GM18873 (cell line): ENCODE data around the gene B4GALT2.

Experiments
- ATAC-seq: cut with Tn5 transposase; IDR thresholded peaks from one replicate; pipeline ENCODE4 v1.9.1; 2021; ENCODE audit warnings: mild to moderate bottlenecking, moderate library complexity, moderate number of reproducible peaks; ENCODE audit not compliant: unreplicated experiment, low FRiP score

The B4GALT2 gene, protein sequence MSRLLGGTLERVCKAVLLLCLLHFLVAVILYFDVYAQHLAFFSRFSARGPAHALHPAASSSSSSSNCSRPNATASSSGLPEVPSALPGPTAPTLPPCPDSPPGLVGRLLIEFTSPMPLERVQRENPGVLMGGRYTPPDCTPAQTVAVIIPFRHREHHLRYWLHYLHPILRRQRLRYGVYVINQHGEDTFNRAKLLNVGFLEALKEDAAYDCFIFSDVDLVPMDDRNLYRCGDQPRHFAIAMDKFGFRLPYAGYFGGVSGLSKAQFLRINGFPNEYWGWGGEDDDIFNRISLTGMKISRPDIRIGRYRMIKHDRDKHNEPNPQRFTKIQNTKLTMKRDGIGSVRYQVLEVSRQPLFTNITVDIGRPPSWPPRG

DNA sequence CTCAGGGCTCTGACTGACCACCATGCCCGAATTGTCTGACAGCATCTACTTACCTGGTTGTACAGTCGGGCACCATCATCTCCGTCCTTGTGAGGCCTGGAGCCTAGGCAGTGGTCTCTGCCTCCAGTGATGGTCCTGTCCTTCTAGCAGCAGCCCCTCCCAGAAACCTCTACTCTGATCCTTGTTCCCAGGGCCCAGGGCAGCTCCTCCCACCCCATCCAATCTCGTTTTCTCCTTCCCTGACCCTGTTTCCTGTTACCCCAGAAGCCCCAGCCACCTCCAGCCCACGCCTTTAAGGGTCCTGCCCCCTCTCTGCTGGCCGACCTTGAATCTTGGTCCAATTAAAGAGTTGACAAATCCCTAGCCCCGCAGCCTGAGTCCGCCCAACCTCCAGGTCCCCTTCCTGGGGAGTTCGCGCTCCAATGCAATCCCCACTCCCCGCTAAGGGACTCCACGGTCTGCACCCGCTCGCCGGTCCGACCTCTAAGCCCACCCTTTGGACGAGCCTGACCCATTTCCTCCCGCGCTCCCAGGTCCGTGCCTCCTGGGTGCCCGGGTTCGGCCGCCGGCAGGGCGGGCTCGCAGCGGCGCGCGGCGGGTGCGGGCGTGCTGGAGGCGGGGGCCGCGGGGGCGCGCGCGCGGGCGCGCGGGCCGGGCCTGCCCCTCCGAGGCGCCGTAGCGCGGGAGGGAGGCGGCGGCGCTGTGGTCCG, at the start of gene B4GALT2:
Gene B4GALT2 (plus strand): TSS at position 660 of the 710 bp plus-strand sequence. CDS start 1,951 bp downstream, outside the sequence.
- no peak for ATAC-seq

GRCh38 chr1:43930168-43930948, 48.7 kb upstream of the B4GALT2 start:
- ATAC-seq: no peak

- ATAC-seq: no peak
These were observed 48.1 kb upstream of the B4GALT2 start for GRCh38 chr1:43930949-43931275.

DNA sequence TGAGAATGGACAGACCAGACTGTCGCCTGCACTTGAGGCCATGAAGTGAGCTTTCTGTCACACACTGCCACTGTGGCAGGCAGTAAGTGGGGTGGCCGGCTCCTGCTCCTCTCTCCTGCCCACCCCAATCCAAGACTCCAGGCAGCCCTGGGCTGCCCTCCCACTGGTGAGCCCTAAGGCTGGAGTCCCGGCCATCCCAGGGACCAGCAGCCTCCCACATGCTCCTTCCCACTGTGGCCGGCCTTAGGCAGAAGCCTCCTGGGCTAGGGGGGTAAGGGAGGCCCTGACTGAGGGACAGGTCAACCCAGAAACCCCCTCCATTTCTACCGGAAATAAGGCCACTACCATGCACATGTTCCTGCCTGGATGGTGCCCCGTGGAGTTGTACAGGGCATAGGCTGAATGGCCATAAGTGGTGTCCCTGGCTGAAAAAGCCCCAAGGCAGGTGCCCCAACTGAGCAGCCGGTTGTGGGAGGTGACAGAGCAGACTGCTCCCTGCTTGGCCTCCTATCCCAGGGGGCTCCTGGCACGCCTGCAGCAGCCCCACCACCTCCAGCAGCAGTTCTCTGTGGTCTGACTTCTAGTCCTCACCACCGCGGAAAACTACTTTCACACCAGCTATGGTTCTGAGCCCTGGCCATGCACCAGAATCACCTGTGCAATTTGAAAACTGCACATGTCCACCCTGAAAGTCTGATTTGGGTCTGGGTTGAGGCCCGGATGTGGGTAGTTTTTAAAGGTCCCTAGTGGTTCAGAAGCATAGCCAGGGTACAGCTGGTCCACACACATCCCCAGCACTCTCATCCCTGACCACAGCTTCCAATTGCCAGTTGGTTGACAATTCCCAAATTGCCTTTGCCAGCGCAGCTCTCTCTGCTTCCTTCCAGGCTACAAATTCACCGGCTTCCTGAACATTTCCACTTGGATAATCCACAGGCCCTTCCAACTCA, 47.0 kb upstream of the B4GALT2 start:
- ATAC-seq: no peak

DNA sequence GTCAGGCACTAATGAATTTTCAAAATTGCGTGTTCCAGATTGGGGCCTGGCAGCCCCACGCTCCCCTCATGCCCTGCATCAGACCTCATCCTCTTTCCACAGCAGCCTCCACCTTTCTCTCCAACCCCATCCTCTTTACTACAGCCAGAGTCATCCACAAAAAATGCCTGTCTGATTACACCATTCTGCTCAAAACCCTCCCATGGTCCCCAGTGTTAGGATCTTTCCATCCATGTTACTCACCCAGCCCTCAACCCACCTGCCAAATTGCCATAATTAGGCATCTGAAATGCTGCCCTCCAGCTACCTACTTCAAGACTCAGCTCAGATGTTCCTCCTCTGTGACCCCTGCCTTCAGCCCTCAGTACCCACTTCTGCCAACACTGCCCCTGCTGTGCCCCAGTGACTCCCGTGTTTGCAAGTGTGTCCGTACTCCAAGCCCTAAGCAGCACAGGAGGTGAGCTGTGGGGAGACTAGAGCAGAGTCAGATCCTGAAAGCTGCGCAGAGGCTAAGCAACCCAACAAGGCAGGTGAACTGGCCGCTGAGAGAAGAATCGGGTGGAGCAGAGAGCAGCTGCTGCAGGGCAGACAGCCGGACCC, 46.1 kb upstream of the B4GALT2 start:
- ATAC-seq: no peak

- no peak for ATAC-seq
These were observed 45.5 kb upstream of the B4GALT2 start, which contains the start of gene ARTN for GRCh38 chr1:43933386-43934100. ARTN (plus strand) TSS chr1:43933801; CDS start chr1:43935657, 1,856 bp downstream.

DNA sequence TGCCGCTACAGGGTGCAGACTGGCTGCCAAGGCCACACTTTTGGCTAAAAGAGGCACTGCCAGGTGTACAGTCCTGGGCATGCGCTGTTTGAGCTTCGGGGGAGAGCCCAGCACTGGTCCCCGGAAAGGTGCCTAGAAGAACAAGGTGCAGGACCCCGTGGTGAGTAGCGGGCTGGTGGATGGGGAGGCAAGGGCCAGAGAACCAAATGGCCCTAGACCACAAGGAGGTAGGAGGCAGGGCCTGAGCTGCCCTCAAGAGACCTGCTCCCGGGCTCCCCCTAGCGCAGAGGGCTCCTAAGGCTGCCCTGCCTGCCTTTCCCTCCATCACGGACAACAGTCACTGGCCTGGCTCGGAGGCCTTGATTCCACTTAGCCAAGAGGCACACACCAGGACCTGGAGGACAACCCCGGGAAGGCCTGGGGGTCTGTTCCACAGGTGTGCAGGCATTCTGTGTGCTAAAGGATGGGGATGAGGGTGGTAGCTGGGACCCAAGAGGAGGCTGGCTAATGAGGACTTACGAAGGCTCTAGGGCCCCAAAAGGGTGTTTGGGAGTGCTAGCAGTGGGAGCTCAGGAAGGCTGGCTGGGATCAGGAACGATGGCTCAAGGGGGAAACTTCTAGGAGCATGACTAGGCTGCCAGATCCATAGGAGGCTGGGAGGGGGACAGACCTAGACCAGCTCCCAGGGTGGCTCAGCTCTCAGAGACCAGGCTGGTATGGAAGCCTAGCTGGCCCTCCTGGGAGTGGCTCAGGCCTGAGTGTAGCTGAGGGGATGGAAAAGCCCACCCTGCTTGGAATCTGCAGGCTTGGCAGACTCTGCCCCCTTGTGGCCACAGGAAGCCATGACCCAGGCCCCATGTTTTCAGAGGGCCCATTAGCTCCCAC, 44.7 kb upstream of the B4GALT2 start:
- ATAC-seq: no peak

- no peak for ATAC-seq
These were observed 44.1 kb upstream of the B4GALT2 start for GRCh38 chr1:43934986-43935324.

GRCh38 chr1:43935711-43936427, 43.1 kb upstream of the B4GALT2 start:
- ATAC-seq: no peak

- ATAC-seq: no peak
These were observed 42.4 kb upstream of the B4GALT2 start for GRCh38 chr1:43936431-43937151.

DNA sequence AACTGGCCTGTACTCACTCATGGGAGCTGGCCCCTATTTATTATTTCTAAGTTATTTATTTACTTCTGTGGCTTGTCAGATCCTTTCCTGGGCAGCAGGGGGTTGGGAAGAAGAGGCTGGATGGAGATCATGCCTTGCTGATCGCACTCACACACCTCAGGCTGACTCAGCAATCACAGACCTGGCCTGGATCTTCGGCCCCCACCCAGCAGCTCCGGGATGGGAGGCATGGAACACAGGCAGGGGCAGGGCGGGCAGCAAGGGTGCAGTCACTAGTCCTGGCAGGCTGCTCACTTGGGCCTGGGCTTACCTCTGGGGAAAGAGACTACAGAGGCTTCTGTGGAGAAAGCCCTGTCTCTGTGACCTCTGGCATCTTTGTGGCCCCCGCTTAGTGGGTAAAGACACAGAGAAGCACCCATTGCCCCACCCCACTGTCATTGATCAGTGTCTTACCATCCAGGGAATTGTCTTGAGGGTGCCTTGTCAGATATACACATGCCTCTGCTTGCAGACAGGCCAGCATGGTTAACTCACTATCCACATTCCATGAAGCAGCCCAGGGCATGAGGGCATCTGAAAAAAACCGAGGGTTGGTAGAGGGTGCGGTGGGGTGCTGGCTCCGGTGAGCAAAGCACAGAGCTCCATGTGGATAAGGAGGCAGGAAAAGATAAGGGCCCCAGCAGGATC, 41.7 kb upstream of the B4GALT2 start:
- ATAC-seq: no peak

- no peak for ATAC-seq
These were observed 40.6 kb upstream of the B4GALT2 start for GRCh38 chr1:43938383-43938782.

GRCh38 chr1:43938892-43939587, 40.0 kb upstream of the B4GALT2 start:
- no peak for ATAC-seq

DNA sequence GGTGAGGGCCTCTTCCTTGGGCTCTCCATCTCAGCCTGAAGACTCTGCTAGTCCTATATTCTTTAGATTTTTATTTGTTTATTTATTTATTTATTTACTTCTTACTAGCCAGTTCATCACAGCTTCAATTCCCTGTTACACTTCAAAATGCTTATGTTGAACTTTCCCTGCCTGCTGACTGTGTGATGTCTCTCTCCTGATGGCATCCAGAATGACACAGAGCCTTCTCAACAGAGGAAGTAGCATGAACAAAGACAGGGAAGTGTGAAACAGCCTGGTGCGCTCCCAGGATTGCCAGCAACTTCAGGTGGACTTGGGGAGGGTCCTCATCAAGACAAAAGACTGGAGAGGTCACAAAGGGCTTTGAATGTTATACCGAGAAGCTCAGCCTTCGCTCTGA, 36.6 kb upstream of the B4GALT2 start:
- no peak for ATAC-seq

GRCh38 chr1:43944860-43945259, 34.1 kb upstream of the B4GALT2 start:
- ATAC-seq: no peak
